ENCODE results near the gene MAT2B.

MAT2B gene
- 61.9 to 130 (median 85.4) reads per million in 4 donors for total RNA-seq

DNA sequence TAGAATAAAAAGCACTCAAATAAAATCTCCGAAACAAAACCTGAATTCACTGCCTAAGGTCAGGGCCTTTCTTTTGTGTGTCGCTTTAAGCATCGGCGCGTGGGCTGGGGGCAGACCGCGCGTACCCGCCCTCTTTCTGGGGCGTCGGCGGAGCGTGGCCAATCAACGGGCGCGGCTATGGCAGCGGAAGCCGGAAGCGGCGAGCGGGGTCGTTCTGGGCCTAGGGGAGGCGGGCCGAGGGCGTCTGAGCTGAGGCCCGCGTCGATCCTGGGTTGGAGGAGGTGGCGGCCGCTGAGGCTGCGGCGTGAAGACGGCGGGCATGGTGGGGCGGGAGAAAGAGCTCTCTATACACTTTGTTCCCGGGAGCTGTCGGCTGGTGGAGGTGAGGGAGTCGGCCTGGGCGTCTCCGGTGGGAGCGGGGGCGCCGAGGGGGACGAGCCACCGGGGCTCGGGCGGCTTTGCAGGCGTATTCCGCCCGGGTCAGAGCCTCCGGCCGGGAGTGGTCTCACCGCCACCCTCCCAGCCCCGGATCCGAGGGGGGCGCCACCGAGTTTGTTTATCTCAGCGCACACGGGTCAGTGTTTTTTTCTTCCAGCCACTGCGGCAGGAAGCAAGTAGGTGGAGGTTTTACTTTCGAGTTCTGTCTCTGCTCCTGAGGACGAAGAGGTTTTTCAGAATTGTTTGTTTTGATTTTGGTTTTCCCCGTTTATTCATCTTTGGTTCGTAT lies at the start of gene MAT2B:
Gene MAT2B (plus strand): TSS at position 252 of the 727 bp plus-strand sequence. CDS start 68 bp downstream, at position 320.
- DNase-seq: peak; percentile 90 to 98 (median 92)

DNA sequence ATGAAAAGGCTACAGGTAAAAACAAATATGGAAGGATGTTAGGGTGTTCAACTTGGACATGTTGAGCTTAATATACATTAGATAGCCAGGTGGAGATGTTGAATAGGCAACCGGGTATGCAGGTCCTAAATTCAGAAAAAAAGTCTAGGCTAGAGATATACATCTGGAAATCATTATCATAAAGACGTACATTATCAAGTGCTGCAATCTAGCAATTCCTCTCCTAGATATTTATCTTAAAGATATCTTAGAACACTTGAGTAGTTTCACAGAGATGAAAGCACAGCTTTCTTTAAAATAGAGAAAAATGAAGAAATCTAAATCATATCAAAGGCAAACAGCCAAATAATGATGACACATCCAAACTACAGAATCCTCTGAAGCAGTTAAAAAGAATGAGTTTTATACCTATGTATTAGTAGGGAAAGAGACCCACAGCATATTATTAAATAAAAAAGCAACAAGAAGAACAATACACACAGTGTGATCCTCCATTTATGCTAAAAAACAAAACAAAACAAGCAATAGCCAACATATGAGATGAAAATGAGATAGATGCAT lies 49.3 kb upstream of the MAT2B start:
- no peak for DNase-seq

DNA sequence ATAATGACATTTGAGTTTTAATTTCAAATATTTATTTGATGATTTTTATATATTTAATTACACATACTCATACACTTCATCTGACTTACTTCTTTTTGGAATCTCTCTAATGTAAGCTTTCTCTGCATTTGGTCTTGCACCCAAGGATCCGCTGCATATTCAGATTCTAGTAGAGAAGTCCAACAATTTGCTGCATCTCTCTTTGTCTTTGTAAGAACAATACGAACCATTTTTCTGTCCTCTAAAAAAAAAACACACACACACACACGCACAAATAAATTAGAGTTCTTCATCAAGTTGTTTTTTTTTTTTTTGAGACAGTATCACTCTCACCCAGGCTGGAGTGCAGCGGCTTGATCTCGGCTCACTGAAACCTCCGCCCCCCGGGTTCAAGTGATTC lies 48.6 kb upstream of the MAT2B start:
- no peak for DNase-seq

DNA sequence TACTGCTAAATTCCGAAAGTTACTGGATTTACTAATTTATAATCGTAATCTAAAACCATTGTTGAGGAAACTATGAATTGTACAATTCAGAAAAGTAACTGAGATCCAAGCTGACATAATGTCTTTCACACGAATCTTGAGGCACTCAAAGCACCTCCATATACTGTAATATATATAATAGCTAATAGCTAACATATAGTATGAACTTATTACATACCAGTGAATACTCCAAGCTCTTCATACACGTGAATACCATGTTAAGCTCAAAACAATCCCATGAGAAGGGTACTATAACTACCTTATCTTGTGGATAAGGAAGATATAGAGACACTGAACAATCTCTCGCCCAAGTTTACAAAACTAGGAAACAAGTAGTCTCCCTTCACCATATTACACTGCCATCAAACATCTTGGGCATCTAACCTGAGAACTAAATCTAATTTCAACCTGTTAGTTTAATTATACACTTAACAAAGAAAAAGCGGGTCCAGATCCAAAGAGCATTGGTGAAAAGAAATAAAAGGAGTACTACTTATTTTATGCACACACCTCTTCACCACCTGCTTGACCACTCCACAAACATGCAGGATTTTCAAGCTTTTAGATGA lies 46.5 kb upstream of the MAT2B start:
- DNase-seq: no peak

DNA sequence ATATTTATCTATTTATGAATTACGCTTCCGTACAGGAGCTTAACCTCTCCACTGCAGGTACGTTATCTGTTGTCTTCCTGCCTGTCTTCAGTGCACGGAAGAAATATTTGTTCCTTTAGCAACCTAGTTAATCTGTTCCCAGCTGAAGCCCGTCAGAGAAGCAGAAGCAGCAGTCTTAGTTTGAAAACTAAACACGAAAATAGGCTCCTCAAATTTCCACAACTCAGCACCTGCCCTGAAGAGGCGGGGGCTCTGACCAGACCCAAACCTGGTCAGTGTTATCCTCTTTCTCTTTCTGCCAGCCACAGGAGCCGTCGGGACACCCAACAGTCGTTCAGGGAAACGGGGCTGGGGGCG lies 46.0 kb upstream of the MAT2B start:
- no peak for DNase-seq

DNA sequence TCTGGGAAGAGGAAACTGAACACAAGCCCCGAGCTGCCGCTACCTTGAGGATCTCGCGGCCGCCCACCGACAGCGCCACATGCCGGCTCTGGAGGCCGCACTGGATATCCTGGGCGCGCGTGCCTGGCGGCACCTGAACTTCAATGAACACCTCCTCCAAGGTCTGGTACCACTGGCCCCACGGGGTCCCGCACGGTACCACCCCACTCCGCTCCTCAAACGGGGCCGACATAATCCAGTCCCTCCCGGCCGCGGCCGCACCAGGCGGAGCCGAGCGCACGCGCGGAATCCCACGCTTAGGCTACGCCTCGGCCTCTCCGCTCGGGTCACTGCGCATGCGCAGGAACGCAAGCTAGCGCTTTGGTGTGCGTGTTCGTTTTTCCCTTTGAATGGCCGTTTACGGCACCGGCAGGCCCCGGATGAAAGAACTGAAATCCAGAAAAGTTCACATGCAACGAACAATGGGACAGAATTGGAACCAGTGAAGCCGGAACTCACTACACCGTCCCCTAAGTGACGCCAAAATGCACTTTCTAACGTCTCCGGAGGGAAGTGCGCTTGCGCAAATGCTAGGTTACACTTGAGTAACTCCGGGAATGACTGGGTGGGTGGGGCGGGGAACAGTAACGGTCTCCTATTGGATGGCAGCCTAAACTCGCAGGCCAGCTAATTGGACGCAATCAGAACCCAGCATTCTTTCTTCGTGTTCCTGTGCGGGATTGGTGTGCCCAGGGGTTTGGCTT lies 45.4 kb upstream of the MAT2B start, which contains the start of gene NUDCD2:
Gene NUDCD2 (minus strand): TSS at position 284 of the 743 bp plus-strand sequence. CDS start 52 bp downstream, at position 232.
- peak; percentile 87 to 98 (median 93) for DNase-seq

DNA sequence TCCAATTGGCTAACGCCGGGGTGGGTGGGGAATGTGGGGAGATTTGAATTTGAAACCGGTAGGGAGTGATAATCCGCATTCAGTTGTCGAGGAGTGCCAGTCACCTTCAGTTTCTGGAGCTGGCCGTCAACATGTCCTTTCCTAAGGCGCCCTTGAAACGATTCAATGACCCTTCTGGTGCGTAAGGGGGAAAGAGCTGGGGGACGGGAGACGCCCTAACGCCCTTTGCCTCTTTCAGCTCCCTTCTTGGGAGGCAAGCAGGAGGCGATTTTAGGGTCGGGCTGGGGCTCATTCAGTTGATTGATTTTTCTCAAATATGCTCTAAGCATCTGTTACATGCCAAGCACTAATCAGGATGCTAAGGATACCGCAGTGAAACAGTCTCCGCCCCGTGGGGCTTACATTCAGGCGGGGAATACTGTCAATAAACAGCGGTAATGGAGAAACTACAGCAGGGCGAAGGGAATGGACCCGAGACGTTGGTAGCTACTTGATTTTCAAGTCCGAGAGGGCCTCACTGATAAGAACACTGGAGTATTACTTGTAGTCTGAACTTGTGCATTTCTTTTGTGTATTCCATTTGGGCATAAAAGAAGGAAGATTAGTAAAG lies 44.8 kb upstream of the MAT2B start, which contains the start of gene HMMR:
Gene HMMR (plus strand): TSS at position 71 of the 610 bp plus-strand sequence. CDS start 61 bp downstream, at position 132.
- no peak for DNase-seq

DNA sequence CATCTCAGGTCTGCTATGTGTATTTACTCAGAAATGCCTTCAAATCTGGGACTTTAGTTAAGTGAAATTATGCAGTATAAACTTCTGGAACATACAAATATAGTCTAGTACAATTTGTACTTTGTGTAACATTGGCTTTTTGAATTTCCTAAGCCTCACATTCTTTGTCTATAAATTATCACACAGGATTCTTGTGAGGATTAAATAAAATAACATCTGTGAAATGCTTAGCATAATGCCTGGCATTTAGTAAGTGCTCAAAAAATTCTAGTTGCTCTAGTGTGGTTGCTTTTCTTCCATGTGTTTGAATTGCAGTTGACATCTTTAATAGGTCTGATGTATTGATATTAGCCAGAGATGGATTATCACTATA lies 42.4 kb upstream of the MAT2B start:
- no peak for DNase-seq

DNA sequence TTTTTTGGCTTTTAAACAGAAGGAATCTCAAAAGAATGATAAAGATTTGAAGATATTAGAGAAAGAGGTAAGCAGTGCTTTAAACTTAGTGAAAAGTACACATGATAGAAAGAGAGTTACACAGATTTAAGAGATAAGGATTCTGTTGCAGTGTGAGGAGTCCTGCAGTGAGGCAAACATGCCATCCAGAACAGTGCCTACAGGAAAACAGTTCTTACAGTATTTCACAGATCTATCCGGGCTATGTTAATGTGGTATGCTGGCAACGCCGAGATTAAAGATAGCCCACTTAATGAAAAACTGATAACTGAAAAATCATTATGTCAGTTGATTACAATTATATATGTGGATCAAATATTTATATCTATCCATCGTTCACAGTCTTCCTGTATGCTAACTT lies 37.7 kb upstream of the MAT2B start:
- DNase-seq: no peak

DNA sequence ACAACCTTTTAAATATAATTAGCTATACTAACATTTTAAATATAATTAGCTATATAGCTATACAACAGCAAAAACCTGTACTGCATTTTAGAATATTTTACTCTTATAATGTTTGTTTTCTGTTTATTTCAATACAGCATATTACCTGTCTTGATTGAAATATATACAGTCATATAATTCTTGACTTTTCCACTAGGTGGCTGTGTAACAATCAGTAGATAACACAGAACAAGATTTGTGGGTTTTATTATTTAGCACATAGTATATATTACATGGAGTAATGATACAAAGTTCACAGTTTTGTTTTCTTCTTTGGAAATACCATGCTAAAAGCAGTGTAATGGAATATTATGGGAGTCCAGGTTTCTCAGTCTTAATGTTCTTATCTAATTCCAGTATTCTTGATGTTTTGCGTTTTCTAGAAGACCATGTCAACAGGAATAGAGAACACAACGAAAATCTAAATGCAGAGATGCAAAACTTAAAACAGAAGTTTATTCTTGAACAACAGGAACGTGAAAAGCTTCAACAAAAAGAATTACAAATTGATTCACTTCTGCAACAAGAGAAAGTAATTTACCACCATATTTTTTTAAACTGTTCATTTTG lies 31.7 kb upstream of the MAT2B start:
- DNase-seq: peak in 1 of 5 donors; percentile 9

DNA sequence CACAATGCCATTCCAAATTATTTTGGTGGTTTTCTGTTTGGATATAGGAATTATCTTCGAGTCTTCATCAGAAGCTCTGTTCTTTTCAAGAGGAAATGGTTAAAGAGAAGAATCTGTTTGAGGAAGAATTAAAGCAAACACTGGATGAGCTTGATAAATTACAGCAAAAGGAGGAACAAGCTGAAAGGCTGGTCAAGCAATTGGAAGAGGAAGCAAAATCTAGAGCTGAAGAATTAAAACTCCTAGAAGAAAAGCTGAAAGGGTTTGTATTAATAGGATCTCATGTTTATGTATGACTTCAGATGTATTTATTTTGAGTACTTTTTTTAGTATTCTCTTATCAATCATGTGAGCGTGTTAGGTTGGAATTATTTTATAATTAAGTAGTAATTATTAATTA lies 30.0 kb upstream of the MAT2B start:
- no peak for DNase-seq

DNA sequence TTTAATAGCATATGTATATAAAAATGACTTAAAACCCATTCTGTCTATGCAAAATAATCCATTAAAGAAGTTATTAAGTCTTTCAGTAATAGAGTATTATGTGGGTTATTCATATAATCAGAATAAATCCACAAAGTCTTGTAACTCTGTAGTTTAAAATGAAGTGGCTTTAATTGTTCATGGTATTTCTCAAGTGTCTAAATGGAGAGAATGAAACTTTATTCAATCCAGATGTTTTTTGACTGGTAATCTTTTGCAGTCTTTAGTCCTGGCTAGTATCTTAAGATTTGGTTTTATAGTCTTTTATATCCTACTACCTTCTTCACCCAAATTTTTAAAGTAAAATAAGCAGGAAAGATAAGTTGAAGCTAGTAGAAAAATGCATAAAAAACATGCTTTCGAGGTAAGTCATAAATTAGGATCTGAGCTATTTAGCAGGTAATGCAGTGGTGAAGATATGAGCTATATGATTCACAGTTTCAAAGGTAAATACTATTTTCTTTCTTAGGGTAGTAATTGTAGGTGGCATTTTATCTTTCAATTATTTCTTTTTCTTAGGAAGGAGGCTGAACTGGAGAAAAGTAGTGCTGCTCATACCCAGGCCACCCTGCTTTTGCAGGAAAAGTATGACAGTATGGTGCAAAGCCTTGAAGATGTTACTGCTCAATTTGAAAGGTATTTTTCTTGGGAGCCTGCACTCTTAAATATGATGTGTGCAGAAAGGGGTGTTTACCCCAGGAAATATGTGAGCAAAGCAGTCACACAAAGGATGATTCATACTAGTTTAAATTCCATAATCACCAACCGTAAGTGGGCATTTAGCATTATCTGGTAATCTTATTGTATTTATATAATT lies 27.1 kb upstream of the MAT2B start:
- DNase-seq: no peak

DNA sequence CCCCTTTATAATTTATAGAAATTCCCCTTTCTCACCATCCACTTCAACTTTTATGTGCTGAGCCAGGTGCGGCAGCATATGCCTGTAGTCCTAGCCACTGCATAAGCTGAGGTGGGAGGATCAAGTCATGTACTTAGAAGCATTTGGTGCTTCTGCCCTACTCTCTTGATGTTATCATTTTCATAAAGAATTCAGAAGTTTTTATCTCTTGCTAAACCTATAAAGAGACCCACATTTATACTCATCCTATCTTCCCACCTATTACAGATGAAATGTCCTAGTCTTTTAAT lies 26.5 kb upstream of the MAT2B start:
- no peak for DNase-seq

DNA sequence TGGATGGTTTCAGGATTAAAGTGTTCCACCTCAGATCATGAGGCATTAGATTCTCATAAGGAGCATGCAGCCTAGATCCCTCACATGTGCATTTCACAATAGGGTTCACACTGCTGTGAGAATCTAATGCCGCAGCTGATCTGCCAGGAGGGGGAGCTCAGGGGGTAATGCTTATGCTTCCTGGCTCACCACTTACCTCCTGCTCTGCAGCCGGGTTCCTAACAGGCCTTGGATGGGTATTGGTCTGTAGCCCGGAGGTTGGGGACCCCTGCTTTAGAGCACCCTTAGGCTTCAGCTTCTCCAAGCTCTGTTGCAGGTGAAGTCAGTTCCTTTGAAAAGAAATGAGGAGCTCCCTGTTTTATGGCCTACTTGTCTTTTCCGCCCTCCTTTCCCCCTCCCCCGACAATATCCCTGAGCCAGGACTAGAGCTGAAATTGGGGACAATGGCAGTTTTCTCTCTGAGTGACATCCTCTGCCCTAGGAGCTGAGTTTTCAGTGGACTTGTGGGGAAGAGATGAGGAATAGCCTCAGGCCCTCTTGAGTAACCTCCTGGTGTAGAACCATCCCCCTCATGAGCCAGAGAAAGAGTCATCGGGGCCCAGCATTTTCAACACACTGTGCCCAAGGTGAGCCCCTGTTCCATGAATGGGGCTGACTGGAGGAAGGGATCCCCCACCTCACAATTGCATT lies 16.2 kb upstream of the MAT2B start:
- DNase-seq: no peak

DNA sequence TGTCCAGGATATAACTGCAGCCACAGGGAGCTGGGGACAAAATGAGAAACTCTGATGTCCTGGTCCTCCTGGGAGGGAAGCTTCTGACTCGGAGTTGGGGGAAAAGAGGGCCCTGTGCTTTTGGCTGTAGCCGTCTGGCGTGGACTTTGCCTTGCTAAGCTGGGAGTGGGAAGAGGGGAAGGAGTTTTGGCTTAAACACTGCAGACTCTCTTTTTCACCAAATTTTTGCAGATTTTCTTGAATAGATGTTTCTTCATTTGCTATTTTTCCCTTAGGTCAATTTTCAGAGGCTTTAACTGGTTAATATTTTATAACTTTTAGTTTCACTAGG lies 15.7 kb upstream of the MAT2B start:
- DNase-seq: no peak

DNA sequence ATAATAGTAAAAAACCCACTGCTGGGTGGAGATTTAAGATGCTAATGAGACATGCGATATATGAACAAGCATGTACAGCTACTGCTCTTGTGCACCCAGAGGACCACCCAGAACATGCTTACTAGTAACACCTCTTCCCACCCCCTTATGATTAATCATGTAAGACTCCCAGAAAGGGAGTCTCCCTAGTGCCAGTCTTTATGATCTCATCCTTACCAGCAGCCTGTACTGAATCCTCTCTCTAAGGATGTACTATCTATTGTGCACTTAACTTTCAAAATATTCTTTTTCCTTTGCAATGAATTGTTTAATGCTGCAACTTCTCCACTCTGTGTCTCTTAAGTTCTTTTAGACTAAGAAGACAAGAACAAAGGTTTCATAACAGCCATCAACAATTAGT lies 9.1 kb upstream of the MAT2B start:
- no peak for DNase-seq

DNA sequence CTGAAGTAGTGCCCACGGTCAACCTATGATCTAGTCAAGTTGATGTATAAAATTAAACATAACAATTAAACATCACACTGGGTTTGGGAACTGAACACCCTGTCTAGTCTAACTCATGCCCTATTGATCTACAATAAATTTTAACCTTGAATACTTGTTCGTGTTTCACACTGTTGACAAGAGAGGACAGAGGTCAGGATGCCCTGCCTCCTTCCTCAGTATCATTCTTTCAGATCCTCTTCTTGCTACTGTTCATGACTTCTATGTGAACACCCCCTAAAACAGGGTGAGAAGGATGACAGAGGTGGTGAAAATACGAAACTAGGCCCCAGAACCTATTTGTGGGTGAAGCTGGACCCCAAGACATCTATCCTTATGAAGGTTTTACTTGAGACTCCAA lies 8.1 kb upstream of the MAT2B start:
- no peak for DNase-seq

DNA sequence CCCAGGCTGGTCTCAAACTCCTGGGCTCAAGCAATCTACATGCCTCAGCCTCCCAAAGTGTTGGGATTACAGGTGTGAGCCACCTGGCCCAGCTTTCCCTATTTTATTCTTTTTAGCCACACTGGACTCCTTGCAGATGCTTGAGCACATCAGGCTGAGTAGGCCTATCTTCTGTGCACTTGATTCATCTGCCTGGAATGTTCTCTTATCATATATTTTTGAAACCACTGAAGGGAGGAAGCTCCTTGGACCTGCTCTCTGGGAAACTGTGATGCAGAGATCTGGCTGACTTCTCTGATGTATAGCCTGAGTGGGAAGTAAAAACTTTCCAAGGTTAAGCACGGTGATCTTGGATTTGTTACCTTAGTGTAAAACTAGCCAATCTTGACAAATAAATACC lies 6.5 kb upstream of the MAT2B start:
- DNase-seq: no peak

DNA sequence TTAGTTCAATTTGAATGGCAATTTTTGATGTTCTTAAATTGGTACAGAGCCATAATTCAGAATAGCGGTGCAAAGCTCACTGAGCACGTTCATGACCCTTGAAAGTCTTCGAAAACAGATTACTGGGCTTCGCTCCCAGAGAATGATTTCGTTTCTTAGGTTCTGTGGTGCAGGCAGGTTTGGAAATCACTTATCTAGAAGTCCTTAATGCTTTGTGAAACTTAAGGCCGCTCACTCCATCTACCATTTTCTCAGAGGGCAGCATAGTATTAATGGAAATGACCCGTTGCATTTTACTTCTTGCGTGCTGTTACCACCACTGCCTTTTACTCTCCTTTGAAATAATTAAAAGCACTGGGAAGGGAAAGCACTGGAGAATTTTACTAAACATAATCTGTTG lies 2.9 kb upstream of the MAT2B start:
- no peak for DNase-seq

DNA sequence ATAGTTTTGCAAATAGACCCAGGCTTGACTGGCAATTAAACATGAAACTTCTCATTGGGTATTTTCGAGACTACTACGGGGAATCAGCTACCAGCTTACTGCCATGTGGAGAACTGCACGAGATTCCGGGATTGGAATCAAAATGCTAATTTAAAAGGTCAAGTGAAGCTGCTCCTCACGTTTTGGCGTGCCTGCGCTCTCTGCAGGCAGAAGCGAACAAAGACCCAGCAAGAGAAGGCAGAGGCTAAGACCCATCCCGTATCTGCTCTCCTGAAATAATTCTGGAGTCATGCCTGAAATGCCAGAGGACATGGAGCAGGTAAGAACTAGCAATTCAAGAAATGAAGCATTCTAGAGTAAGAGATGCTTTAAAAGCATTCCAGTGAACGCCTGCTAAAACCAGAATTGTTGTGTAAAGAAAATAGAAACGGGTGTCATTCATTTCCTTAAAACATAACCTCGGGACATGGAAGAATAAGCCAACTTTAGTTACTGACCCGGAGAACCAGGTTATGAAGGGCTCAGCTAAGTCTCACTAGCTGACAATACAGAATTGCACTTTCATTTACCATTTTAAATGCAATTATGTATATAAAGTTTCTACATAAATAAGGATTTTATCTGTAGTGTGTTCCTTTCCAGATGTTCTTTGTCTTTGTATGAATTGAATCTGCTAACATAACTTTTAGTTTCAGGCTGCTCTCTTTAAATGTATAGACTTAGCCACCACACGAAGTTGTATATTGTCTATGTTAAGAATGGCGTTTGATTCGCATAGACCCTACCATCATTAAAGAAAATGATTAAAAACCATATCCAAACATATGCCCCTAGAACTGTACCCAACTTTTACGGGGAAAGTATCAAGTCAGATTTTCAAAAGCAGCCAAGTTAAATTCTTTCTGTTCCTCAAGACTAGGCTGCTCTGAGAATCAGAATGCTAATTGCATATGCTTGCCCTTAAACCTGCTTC lies 2.0 kb upstream of the MAT2B start:
- DNase-seq: peak in 3 of 5 donors; percentile 8 to 62 (median 17)

Data from T-helper 1 cell (primary cell).